Heart right ventricle (tissue), 16 donors: ENCODE results near the gene RGS4. TPM values are rescaled to one million over a fixed set of nuclear protein-coding genes. Genes with fewer than 3 reads are reported as not detected.

Experiments
- ATAC-seq, 8 donors: fragments of 200-7000 bp; cut with Tn5 transposase; one replicate each; pipeline ENCODE4 v1.9.1; 2020; ENCODE audit warnings: mild to moderate bottlenecking in 8 of 8, moderate library complexity in 8 of 8, moderate number of reproducible peaks in 1 of 8
- DNase-seq, 2 donors: peaks; one replicate each; pipeline ENCODE4 v3.0.0-alpha.2; 2020
- H3K27ac ChIP-seq, 10 donors: fragments of 200-600 bp; sonication (generic) in 2 of 10; one replicate each; pipeline versions ENCODE4 v1.5.0 to v1.8.0; 2020 to 2022; ENCODE audit warnings: mild to moderate bottlenecking in 3 of 10
- H3K27me3 ChIP-seq, 7 donors: fragments of 200-600 bp; one replicate each; pipeline ENCODE4 v1.8.0; 2021 to 2022; ENCODE audit warnings: mild to moderate bottlenecking in 2 of 7
- H3K36me3 ChIP-seq, 9 donors: fragments of 200-600 bp; sonication (generic) in 1 of 9; one replicate each; pipeline versions ENCODE4 v1.5.0 to v1.8.0; 2020 to 2022; ENCODE audit warnings: mild to moderate bottlenecking in 2 of 9
- H3K4me1 ChIP-seq, 9 donors: fragments of 200-600 bp; sonication (generic) in 1 of 9; one replicate each; pipeline versions ENCODE4 v1.5.0 to v1.8.0; 2020 to 2022; ENCODE audit warnings: mild to moderate bottlenecking in 4 of 9
- H3K4me3 ChIP-seq, 10 donors: fragments of 200-600 bp; sonication (generic) in 2 of 10; one replicate each; pipeline versions ENCODE4 v1.5.0 to v1.8.0; 2020 to 2022; ENCODE audit warnings: mild to moderate bottlenecking in 7 of 10, moderate library complexity in 2 of 10
- H3K9me3 ChIP-seq, 11 donors: fragments of 200-600 bp in 10 of 11; sonication (generic) in 2 of 11; one replicate each; pipeline versions ENCODE4 v1.5.0 to v1.8.0; 2013 to 2022; ENCODE audit warnings: mild to moderate bottlenecking in 2 of 11, control low read depth in 1 of 11, moderate library complexity in 1 of 11
- WGBS, 2 donors: extraction: QIAGEN DNeasy Blood & Tissue Kit; methylation state at CpG; one replicate each; pipeline ENCODE4 v1.1.7; 2013; ENCODE audit warnings: inconsistent platforms in 1 of 2; 5-methylcytosine and 5-hydroxymethylcytosine counted together
- intact Hi-C, 10 donors: fragments of 100-400 bp; cut with DNase I; formaldehyde crosslinking; loops; one replicate each; pipeline versions ENCODE4 v1.11.1 to v1.14.2; 2022
- polyA plus RNA-seq, 2 donors: library from polyadenylated mRNA; stranded (reverse); fragments of 200-250 nt; gene quantifications; one replicate each; pipeline ENCODE4 v1.2.3, GENCODE V29; 2013
- total RNA-seq, 10 donors: library from RNA; stranded (reverse); fragmentation: NEBNext Ultra II Directional in 3 of 10; extraction: Animal tissue kit (Norgen Biotek cat#: 25700) in 3 of 10; gene quantifications; one replicate each; pipeline versions ENCODE4 v1.2.1 to v1.2.4, GENCODE V29; 2021 to 2023
- TF ChIP-seq, protein P1 (sequence below), 9 donors: fragments of 200-600 bp; sonication (generic) in 2 of 9; IDR thresholded peaks; one replicate each; pipeline versions ENCODE4 v1.5.0 to v1.8.0; 2021 to 2022; ENCODE audit warnings: antibody characterized with exemption in 9 of 9, mild to moderate bottlenecking in 5 of 9, moderate library complexity in 1 of 9
- donor health status: Arrhythmogenic right ventricular cardiomyopathy.
- donor health status: ischemic (EF 13 %, LVEDD 7.1; RV severe dilation, severe dysfunction).
- donor health status: healthy with polysubstance abuse.
- donor health status: DM: no; HTN: yes; CAD: no.
- donor health status: DM: no; HTN: no; CAD: no.
- donor health status: ischemic (EF 25% LVEDD 6.9; RV normal size, moderate dysfunction).
- donor health status: ischemic (EF 25% LVEDD 5.7; RV mildly dilated, moderate dysfunction).
- donor health status: healthy.
- donor health status: DM: yes; HTN: yes; CAD: no.
- donor health status: Ischemic cardiomyopathy.
- donor health status: ischemic (EF 35%, LVEDD 5.7; RV mildly dilated, moderate dysfunction).
- donor health status: nonischemic (EF 11% LVEDD 7.7; RV severe dilation, severe dysfunction).
- donor health status: DM: yes; HTN: yes; CAD: no.
- donor health status: PGD.
- donor health status: ischemic (EF 29% LVEDD 5.4; RV normal size, mild dysfunction).
- donor health status: nonischemic (EF 23%, LVEDD 6.1; RV moderate dilation, normal function).

The RGS4 gene
- total and polyA plus RNA-seq, 12 donors, result 0.72 to 7.6 (median 1.5) TPM

DNA sequence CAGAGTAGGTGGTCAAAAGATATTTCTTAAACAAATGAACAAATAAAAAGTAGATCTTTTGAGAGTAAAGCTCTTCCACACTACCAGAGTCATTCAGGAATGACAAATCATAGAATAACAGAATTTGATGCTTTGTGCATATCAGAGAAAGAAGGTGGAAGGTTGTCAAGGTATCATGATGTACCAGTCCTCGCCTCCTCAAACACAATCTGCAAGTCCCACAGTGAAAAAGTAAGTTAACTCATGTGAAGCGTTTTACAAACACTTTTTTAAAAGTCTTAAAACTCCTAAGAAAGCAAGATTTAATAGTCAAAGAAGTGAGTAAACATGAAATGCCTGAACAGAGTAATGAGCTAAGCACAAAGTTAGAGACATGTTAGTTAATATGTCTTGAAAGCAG is 2.5 kb upstream of the RGS4 start:
- intact Hi-C loops, result loop anchor here in 6 of 10 donors (5.0 to 10.0 kb wide), 4 partner anchors 189 to 251 kb away; no protein-coding TSS in a partner anchor
- peaks cover 0 to 7% (median 0%) of the 10 kb centered on the region in 9 donors for H3K4me1 ChIP-seq
- TF ChIP-seq, protein P1, sequence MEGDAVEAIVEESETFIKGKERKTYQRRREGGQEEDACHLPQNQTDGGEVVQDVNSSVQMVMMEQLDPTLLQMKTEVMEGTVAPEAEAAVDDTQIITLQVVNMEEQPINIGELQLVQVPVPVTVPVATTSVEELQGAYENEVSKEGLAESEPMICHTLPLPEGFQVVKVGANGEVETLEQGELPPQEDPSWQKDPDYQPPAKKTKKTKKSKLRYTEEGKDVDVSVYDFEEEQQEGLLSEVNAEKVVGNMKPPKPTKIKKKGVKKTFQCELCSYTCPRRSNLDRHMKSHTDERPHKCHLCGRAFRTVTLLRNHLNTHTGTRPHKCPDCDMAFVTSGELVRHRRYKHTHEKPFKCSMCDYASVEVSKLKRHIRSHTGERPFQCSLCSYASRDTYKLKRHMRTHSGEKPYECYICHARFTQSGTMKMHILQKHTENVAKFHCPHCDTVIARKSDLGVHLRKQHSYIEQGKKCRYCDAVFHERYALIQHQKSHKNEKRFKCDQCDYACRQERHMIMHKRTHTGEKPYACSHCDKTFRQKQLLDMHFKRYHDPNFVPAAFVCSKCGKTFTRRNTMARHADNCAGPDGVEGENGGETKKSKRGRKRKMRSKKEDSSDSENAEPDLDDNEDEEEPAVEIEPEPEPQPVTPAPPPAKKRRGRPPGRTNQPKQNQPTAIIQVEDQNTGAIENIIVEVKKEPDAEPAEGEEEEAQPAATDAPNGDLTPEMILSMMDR (IDR thresholded peaks at IDR 0.05), result no peak
- no peak overlapping the region for H3K27ac ChIP-seq
- H3K9me3 ChIP-seq, result no peaks in the 10 kb centered on the region
- H3K36me3 ChIP-seq, result no peaks in the 10 kb centered on the region
- ATAC-seq (no peak), DNase-seq (no peak)
- 90 to 92% methylated on average over 2 of the region's 2 CpGs for WGBS, 2 donors
- peaks cover 0 to 39% (median 4%) of the 10 kb centered on the region in 7 donors for H3K27me3 ChIP-seq
- no peak overlapping the region for H3K4me3 ChIP-seq

DNA sequence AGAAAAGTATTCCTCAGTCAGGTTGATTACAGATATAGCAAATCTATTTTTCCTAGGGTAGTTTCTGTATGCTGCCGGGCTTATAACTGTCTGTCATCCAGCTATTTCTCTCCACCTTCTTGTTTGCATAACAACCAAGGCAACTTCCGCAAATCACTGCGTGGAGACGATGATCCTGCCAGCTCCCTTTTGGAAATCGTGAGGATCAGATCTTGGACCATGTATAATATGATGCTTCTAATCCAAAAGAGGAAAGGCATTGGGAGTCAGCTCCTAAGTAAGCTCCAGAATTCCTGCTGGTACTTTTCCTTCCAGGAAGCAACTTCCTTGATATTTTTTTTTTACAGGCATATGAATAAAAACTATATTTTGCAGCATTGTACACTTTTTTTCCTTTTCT is 445 bp upstream of the RGS4 start:
- ATAC-seq (peak in 5 of 8 donors; percentile 16 to 55 (median 35)), DNase-seq (peak in 1 of 2 donors; percentile 9)
- H3K27ac ChIP-seq, result peak overlapping the region in 5 of 10 donors; percentile 14 to 59 (median 33)
- 14 to 20% methylated on average over 5 of the region's 5 CpGs for WGBS, 2 donors
- no peaks in the 10 kb centered on the region for H3K9me3 ChIP-seq
- TF ChIP-seq, protein P1 (IDR thresholded peaks at IDR 0.05), result no peak
- peak overlapping the region in 9 of 10 donors; percentile 14 to 55 (median 48) for H3K4me3 ChIP-seq
- intact Hi-C loops, result loop anchor here in 8 of 10 donors (1.0 to 10.0 kb wide), 9 partner anchors 106 to 249 kb away; no protein-coding TSS in a partner anchor
- peaks cover 0 to 17% (median 0%) of the 10 kb centered on the region in 9 donors for H3K36me3 ChIP-seq
- peaks cover 0 to 7% (median 0%) of the 10 kb centered on the region in 9 donors for H3K4me1 ChIP-seq
- peaks cover 0 to 39% (median 4%) of the 10 kb centered on the region in 7 donors for H3K27me3 ChIP-seq

DNA sequence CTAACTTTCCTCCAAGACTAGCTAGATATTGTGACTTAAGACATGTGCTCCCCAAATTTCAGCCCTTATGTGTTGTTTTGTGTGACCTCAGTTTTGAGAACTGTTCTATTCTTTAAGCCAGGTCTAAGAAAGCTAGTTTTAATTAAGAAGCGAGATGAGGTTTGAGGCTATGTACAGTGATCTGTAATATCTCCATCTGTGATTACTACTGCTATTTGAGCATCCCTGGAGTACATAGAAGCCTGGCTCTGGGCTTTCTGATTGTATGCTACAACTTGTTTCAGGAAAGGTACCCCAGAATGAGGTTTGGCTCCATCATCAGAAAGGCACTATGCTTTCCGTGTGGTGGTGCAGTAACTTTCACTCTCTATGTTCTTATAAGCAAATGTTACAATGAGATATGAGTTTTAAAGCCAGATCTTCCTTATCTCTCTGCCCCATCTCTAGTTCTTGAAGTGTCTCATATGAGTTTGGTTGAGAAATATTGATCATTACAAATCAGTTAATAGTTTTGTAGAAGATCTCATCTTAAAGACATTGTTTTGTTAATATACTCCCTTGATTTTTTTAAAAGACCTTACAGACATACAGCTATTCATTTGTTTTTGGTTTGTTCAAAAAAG is 605 bp downstream of the RGS4 start:
- ATAC-seq, result peak in 2 of 8 donors; percentile 7 to 13
- intact Hi-C loops, result loop anchor here in 9 of 10 donors (1.0 to 10.0 kb wide), 13 partner anchors 55 to 248 kb away; no protein-coding TSS in a partner anchor
- TF ChIP-seq, protein P1 (IDR thresholded peaks at IDR 0.05), result no peak
- H3K27me3 ChIP-seq, result peaks cover 0 to 39% (median 4%) of the 10 kb centered on the region in 7 donors
- peak overlapping the region in 6 of 10 donors; percentile 15 to 59 (median 35) for H3K27ac ChIP-seq
- no peaks in the 10 kb centered on the region for H3K9me3 ChIP-seq
- no peak for DNase-seq
- WGBS, 2 donors, result 49 to 50% methylated on average over 2 of the region's 2 CpGs
- H3K4me3 ChIP-seq, result peak overlapping the region in 9 of 10 donors; percentile 14 to 55 (median 48)
- H3K36me3 ChIP-seq, result peaks cover 0 to 26% (median 0%) of the 10 kb centered on the region in 9 donors
- peaks cover 0 to 7% (median 0%) of the 10 kb centered on the region in 9 donors for H3K4me1 ChIP-seq

DNA sequence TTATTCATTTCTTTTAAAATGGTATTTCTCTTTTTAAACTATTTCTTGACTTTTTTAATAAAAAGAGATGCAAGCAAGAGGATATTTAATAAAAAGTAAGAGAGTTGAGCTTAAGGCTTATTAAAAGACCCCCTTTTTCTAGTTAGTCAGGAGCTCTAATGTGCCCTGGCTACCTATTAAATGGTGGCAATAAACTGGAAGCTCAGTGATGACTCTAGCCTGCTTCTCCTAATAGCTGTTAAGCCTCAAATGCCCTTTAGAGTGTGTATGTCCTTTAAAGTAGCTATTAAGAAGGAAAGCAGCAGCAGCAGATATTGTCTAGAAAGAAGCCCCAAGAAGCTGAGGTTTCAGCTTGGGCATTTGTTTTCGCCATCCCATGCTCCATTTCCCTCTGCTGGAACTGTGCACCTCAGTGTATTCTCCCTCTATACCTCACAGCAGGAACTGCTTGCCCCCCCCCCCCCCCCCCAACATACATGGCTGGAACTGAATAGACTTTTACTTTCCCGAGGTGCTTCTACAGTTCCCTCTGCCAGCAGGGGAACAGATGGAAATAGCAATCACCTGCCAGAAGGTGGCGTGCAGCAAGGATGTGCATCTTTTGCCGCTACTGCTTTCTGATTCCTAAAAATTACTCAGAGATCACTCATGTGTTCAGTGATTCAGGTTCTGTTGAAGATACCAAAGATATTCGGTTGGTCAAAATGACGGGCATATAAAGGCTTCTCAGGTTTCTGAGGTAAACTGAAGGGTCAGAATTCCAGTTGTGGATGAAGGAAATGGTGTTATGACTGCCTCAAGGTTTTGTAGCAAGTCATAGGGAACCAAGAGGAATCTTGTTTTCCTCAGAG is 2.5 kb downstream of the RGS4 start:
- intact Hi-C loops, result loop anchor here in 9 of 10 donors (2.0 to 10.0 kb wide), 9 partner anchors 53 to 246 kb away; no protein-coding TSS in a partner anchor
- H3K27me3 ChIP-seq, result peaks cover 0 to 39% (median 4%) of the 10 kb centered on the region in 7 donors
- ATAC-seq (peak in 4 of 8 donors; percentile 37 to 58 (median 44)), DNase-seq (peak; percentile 33 to 74)
- H3K36me3 ChIP-seq, result peaks cover 0 to 34% (median 0%) of the 10 kb centered on the region in 9 donors
- H3K4me3 ChIP-seq, result peak overlapping the region in 7 of 10 donors; percentile 21 to 55 (median 49)
- no peaks in the 10 kb centered on the region for H3K9me3 ChIP-seq
- H3K4me1 ChIP-seq, result peaks cover 0 to 7% (median 0%) of the 10 kb centered on the region in 9 donors
- TF ChIP-seq, protein P1 (IDR thresholded peaks at IDR 0.05), result peak; percentile 23 to 75 (median 66)
- H3K27ac ChIP-seq, result peak overlapping the region in 3 of 10 donors; percentile 33 to 42 (median 37)
- WGBS, 2 donors, result 5 to 12% methylated on average over 6 of the region's 6 CpGs
